Smooth muscle cell (in vitro differentiated cells): Measurements from ENCODE around the gene USP28. TPM values are rescaled to one million over a fixed set of nuclear protein-coding genes. Genes with fewer than 3 reads are reported as not detected.

Source experiments
- DNase-seq: peaks from one replicate; lab custom pipeline; 2025; ENCODE audit not compliant: unreplicated experiment; lab: John Stamatoyannopoulos, UW
- H2AFZ ChIP-seq: fragments of 200-600 bp; sonication (generic); 2 replicates; pipeline ENCODE4 v1.6.0; 2016; ENCODE audit warnings: antibody characterized with exemption, low read depth, mild to moderate bottlenecking
- H3F3A ChIP-seq: fragments of 200-600 bp; sonication (generic); 2 replicates; pipeline ENCODE4 v1.6.0; 2017; ENCODE audit warnings: antibody characterized with exemption, low read depth
- H3K27ac ChIP-seq: fragments of 200-600 bp; sonication (generic); 2 replicates; pipeline ENCODE4 v1.5.1; 2016; ENCODE audit warnings: low read depth, mild to moderate bottlenecking
- H3K27me3 ChIP-seq: fragments of 200-600 bp; sonication (generic); 2 replicates; pipeline ENCODE4 v1.6.1; 2016; ENCODE audit warnings: low read depth, mild to moderate bottlenecking
- H3K36me3 ChIP-seq: fragments of 200-600 bp; sonication (generic); 2 replicates; pipeline ENCODE4 v1.5.1; 2016; ENCODE audit warnings: low read depth
- H3K4me1 ChIP-seq: fragments of 200-600 bp; sonication (generic); 2 replicates; pipeline ENCODE4 v1.5.1; 2016; ENCODE audit warnings: low read depth
- H3K4me2 ChIP-seq: fragments of 200-600 bp; sonication (generic); 2 replicates; pipeline ENCODE4 v1.6.0; 2016; ENCODE audit warnings: mild to moderate bottlenecking
- H3K4me3 ChIP-seq: fragments of 200-600 bp; sonication (generic); 2 replicates; pipeline ENCODE4 v1.5.1; 2016; ENCODE audit warnings: mild to moderate bottlenecking
- H3K79me2 ChIP-seq: fragments of 200-600 bp; sonication (generic); 2 replicates; pipeline ENCODE4 v1.6.0; 2016; ENCODE audit warnings: low read depth, mild to moderate bottlenecking
- H3K9ac ChIP-seq: fragments of 200-600 bp; sonication (generic); 2 replicates; pipeline ENCODE4 v1.6.0; 2016; ENCODE audit warnings: low read depth
- H3K9me3 ChIP-seq: fragments of 200-600 bp; sonication (generic); replicated peaks from 2 replicates; pipeline ENCODE4 v1.5.1; 2016; ENCODE audit warnings: low read depth
- H4K20me1 ChIP-seq: fragments of 200-600 bp; sonication (generic); 2 replicates; pipeline ENCODE4 v1.6.0; 2016; ENCODE audit warnings: low read depth
- WGBS: methylation state at CpG from one replicate; pipeline ENCODE4 v1.1.7; 2016; ENCODE audit warnings: low lambda C conversion rate; 5-methylcytosine and 5-hydroxymethylcytosine counted together
- polyA plus RNA-seq: library from polyadenylated mRNA; unstranded; fragments of >200 nt; fragmentation: Nextera tagmentation; extraction: Ambion mirVana; gene quantifications from 2 replicates; pipeline ENCODE4 v1.2.1, GENCODE V29; 2016
- total RNA-seq: library from RNA; depleted of rRNA; stranded (reverse); fragments of >200 nt; gene quantifications from 2 replicates; pipeline ENCODE4 v1.2.3, GENCODE V29; 2014
- TF ChIP-seq, protein P1 (sequence below): fragments of 200-600 bp; sonication (generic); IDR thresholded peaks from 2 replicates; pipeline ENCODE4 v1.5.1; 2017; ENCODE audit warnings: borderline replicate concordance, mild to moderate bottlenecking, antibody characterized with exemption; ENCODE audit not compliant: insufficient read depth, poor library complexity, severe bottlenecking

Gene USP28
- total and polyA plus RNA-seq, 2 experiments from 2014 or later = 18.6 to 50.5 TPM

DNA sequence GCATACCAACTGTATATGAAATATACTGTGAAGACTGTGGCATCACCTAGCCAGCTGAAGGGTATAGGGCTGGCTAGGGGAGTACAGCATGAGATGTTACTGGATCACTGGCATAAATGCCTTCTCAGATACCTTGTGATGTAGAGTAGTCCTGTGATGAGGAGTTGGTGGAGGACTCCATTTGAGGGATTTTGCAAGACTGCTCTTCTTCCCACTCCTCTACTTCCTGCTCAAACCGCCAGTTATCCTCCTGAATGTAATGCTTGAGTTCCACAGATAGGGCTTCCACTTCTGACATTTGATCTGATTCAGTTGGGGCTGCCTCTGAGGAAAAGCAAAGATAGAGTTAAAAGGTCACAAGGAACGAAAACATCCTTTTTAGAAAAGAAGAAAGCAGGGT is 66.4 kb downstream of the USP28 start:
- no peaks in the 10 kb centered on the region for H3F3A ChIP-seq
- H3K9me3 ChIP-seq = no peaks in the 10 kb centered on the region
- H3K27me3 ChIP-seq = no peaks in the 10 kb centered on the region
- peaks cover 14% of the 10 kb centered on the region for H3K36me3 ChIP-seq
- DNase-seq = no peak
- H3K27ac ChIP-seq = no peak overlapping the region
- no peaks in the 10 kb centered on the region for H3K79me2 ChIP-seq
- H2AFZ ChIP-seq = no peak overlapping the region
- 47% methylated on average over 2 of the region's 2 CpGs for WGBS
- no peak overlapping the region for H3K4me3 ChIP-seq
- peaks cover 8% of the 10 kb centered on the region for H3K4me1 ChIP-seq
- no peak overlapping the region for H3K9ac ChIP-seq
- TF ChIP-seq, protein P1, sequence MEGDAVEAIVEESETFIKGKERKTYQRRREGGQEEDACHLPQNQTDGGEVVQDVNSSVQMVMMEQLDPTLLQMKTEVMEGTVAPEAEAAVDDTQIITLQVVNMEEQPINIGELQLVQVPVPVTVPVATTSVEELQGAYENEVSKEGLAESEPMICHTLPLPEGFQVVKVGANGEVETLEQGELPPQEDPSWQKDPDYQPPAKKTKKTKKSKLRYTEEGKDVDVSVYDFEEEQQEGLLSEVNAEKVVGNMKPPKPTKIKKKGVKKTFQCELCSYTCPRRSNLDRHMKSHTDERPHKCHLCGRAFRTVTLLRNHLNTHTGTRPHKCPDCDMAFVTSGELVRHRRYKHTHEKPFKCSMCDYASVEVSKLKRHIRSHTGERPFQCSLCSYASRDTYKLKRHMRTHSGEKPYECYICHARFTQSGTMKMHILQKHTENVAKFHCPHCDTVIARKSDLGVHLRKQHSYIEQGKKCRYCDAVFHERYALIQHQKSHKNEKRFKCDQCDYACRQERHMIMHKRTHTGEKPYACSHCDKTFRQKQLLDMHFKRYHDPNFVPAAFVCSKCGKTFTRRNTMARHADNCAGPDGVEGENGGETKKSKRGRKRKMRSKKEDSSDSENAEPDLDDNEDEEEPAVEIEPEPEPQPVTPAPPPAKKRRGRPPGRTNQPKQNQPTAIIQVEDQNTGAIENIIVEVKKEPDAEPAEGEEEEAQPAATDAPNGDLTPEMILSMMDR = no peak
- no peaks in the 10 kb centered on the region for H4K20me1 ChIP-seq
- H3K4me2 ChIP-seq = no peak overlapping the region

DNA sequence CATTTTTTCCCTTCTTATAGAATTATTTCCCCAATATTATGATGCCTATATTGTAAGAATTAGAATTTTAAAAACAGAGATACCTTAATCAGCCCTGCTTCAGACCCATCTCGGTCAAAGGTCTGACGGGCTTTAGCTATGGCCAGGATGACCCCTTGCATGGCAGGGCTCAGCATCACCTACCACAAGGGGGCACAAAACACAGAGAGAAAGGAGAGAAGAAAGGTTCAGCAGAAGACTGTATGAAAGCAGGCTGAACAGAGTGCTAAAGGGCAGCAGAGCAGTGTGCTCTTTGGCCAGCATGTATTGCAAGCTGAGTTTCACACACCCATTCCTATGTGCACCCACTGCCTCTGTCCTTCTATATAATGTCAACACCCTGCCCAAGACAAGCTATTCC is 69.0 kb downstream of the USP28 start:
- no peak overlapping the region for H3K4me3 ChIP-seq
- H3K79me2 ChIP-seq = no peaks in the 10 kb centered on the region
- no peaks in the 10 kb centered on the region for H3K27me3 ChIP-seq
- no peak overlapping the region for H3K27ac ChIP-seq
- DNase-seq = no peak
- H3K4me1 ChIP-seq = no peaks in the 10 kb centered on the region
- no peak overlapping the region for H3K4me2 ChIP-seq
- TF ChIP-seq, protein P1 = peak; percentile 35
- H3K9me3 ChIP-seq = no peaks in the 10 kb centered on the region
- no peaks in the 10 kb centered on the region for H4K20me1 ChIP-seq
- no peak overlapping the region for H2AFZ ChIP-seq
- no peaks in the 10 kb centered on the region for H3F3A ChIP-seq
- H3K9ac ChIP-seq = no peak overlapping the region
- H3K36me3 ChIP-seq = peaks cover 15% of the 10 kb centered on the region
- 86% methylated on average over 2 of the region's 2 CpGs for WGBS

DNA sequence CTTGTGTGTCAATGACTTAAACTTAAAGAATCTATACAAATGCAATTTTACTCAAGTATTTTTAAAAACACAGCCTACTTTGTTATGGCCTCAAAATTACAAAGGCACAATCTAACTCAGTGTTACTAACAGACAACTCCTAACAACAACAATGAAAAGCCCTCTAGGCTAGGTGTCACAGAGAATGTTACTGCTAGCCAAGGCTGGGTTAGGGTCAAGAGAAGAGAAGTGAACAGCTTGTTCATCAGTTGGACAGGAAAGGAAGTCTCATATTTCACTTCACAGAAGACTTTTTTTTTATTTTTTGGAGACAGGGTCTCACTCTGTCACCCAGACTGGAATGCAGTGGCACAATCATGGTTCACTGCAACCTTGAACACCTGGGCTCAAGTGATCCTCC is 69.7 kb downstream of the USP28 start:
- TF ChIP-seq, protein P1 = no peak
- no peak for DNase-seq
- H3K79me2 ChIP-seq = no peaks in the 10 kb centered on the region
- no peaks in the 10 kb centered on the region for H4K20me1 ChIP-seq
- H3K9ac ChIP-seq = no peak overlapping the region
- H3K9me3 ChIP-seq = no peaks in the 10 kb centered on the region
- H3K4me1 ChIP-seq = no peaks in the 10 kb centered on the region
- H3K27ac ChIP-seq = no peak overlapping the region
- H3K36me3 ChIP-seq = peaks cover 11% of the 10 kb centered on the region
- no peaks in the 10 kb centered on the region for H3K27me3 ChIP-seq
- H2AFZ ChIP-seq = no peak overlapping the region
- no peak overlapping the region for H3K4me2 ChIP-seq
- H3F3A ChIP-seq = no peaks in the 10 kb centered on the region
- H3K4me3 ChIP-seq = no peak overlapping the region

DNA sequence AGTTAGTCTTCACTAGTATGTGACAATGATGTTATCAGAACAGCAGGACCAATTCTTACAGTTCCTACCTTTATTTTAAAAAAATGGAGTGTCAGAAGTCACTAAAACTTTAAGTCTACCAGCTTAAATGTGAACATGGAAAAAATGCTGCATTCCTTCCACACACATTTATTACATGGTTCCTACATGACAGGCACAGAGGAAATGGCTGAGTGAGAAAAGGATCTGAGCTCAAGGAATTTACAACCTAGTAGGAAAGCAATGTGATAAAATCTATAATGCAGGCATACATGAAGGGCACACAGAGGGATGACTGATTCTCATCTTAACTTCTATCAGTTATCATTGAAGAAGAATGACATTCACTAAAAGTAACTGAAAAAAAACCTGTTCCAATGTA is 72.8 kb downstream of the USP28 start:
- no peaks in the 10 kb centered on the region for H3F3A ChIP-seq
- no peak overlapping the region for H3K4me2 ChIP-seq
- no peak for DNase-seq
- H3K36me3 ChIP-seq = peaks cover 7% of the 10 kb centered on the region
- no peak overlapping the region for H3K9ac ChIP-seq
- no peak overlapping the region for H3K4me3 ChIP-seq
- H4K20me1 ChIP-seq = no peaks in the 10 kb centered on the region
- H3K4me1 ChIP-seq = no peaks in the 10 kb centered on the region
- no peaks in the 10 kb centered on the region for H3K27me3 ChIP-seq
- TF ChIP-seq, protein P1 = no peak
- H2AFZ ChIP-seq = no peak overlapping the region
- no peaks in the 10 kb centered on the region for H3K9me3 ChIP-seq
- H3K79me2 ChIP-seq = no peaks in the 10 kb centered on the region
- H3K27ac ChIP-seq = no peak overlapping the region
